NB4 (cell line): Measurements from ENCODE around the gene AXIN1.

Experiments
- DNase-seq: peaks from one replicate; pipeline ENCODE4 v3.0.0; 2010; ENCODE audit warnings: low read depth
- H3K4me3 ChIP-seq: one replicate; pipeline ENCODE4 v1.5.1; 2011; ENCODE audit warnings: mild to moderate bottlenecking, low read depth, low read length, moderate library complexity
- CTCF ChIP-seq: IDR thresholded peaks from one replicate; pipeline ENCODE4 v1.5.1; 2012; ENCODE audit warnings: low read depth, low read length
- MAX ChIP-seq: IDR thresholded peaks from 2 replicates; pipeline ENCODE4 v1.6.1; 2011; ENCODE audit warnings: low read depth, low read length
- MYC ChIP-seq: IDR thresholded peaks from 2 replicates; pipeline ENCODE4 v1.6.1; 2011; ENCODE audit warnings: low read depth, low read length
- POLR2A ChIP-seq: IDR thresholded peaks from 2 replicates; pipeline ENCODE4 v1.6.1; 2011; ENCODE audit warnings: mild to moderate bottlenecking; ENCODE audit not compliant: insufficient read length; ENCODE audit errors: extremely low read depth

Gene AXIN1

GRCh38 chr16:281660-282255, 70.8 kb downstream of the AXIN1 start:
- DNase-seq, result no peak
- TF ChIP-seq CTCF (no peak), MAX (no peak), POLR2A (no peak), MYC (no peak)
- H3K4me3 ChIP-seq, result no peak overlapping the region

- no peak for TF ChIP-seq POLR2A
- TF ChIP-seq MYC, result no peak
- no peak for TF ChIP-seq MAX
- TF ChIP-seq CTCF, result no peak
- H3K4me3 ChIP-seq, result no peak overlapping the region
- DNase-seq, result no peak
These were observed 71.4 kb downstream of the AXIN1 start for GRCh38 chr16:280991-281659.

- no peak for DNase-seq
- TF ChIP-seq MAX (no peak), POLR2A (no peak), CTCF (no peak), MYC (no peak)
- H3K4me3 ChIP-seq, result no peak within 1 kb of the TSS
These were observed 72.0 kb downstream of the AXIN1 start, which contains the start of gene ARHGDIG for GRCh38 chr16:280552-280951. TSS of gene ARHGDIG (plus strand) at chr16:280591. CDS start at chr16:280681, 90 bp downstream.

GRCh38 chr16:280005-280460, 72.5 kb downstream of the AXIN1 start:
- H3K4me3 ChIP-seq, result no peak overlapping the region
- TF ChIP-seq MYC (no peak), POLR2A (no peak), CTCF (no peak), MAX (no peak)
- DNase-seq, result no peak

GRCh38 chr16:279531-279930, 73.0 kb downstream of the AXIN1 start:
- no peak for DNase-seq
- H3K4me3 ChIP-seq, result no peak overlapping the region
- no peak for TF ChIP-seq MYC
- no peak for TF ChIP-seq CTCF
- no peak for TF ChIP-seq POLR2A
- no peak for TF ChIP-seq MAX
